SJSA1 (cell line): ENCODE measurements around the gene MRPS5. TPM values are rescaled to one million over a fixed set of nuclear protein-coding genes. Genes with fewer than 3 reads are reported as not detected.

Source experiments
- total RNA-seq: library from RNA; depleted of rRNA; stranded (reverse); fragments of >200 nt; shearing (Covaris generic); gene quantifications from 2 replicates; pipeline ENCODE4 v1.2.3, GENCODE V29; 2014; rRNA removed

The MRPS5 gene
- total RNA-seq, 1 experiment from 2014 or later = 57.4 TPM

Other genes starting within 250 kb of the MRPS5 start
- not detected in 2 replicates for gene MAL, start 96.1 kb downstream of the MRPS5 start, total RNA-seq
- 8.2 and 8.9 TPM in 2 replicates for gene ZNF514, start 38.0 kb upstream of the MRPS5 start, total RNA-seq
- gene ZNF2, start 44.0 kb upstream of the MRPS5 start, total RNA-seq = 4.2 and 4.8 TPM in 2 replicates
- gene ZNF892, start 85.7 kb upstream of the MRPS5 start, total RNA-seq = 1.9 TPM in 2 replicates
- gene PROM2, start 152.6 kb upstream of the MRPS5 start, total RNA-seq = 9.2 TPM in 1 of 2 replicates, not detected in the other
- 0.47 TPM in 1 of 2 replicates, not detected in the other for gene KCNIP3, start 175.5 kb upstream of the MRPS5 start, total RNA-seq